Mesodermal cell (in vitro differentiated cells): ENCODE data around the gene AIFM3.

Experiments
- H3K27ac ChIP-seq: 2 replicates; pipeline ENCODE4 v1.7.0; 2013; ENCODE audit warnings: mild to moderate bottlenecking, low read depth, low read length, moderate library complexity; ENCODE audit not compliant: severe bottlenecking
- H3K36me3 ChIP-seq: 2 replicates; pipeline ENCODE4 v1.7.1; 2013; ENCODE audit warnings: mild to moderate bottlenecking, low read length, moderate library complexity; ENCODE audit not compliant: control insufficient read depth, insufficient read depth
- H3K4me1 ChIP-seq: one replicate; pipeline ENCODE4 v1.7.1; 2013; ENCODE audit warnings: mild to moderate bottlenecking, low read length; ENCODE audit not compliant: insufficient read depth, control insufficient read depth, poor library complexity, severe bottlenecking
- H3K4me3 ChIP-seq: 2 replicates; pipeline ENCODE4 v1.7.0; 2013; ENCODE audit warnings: low read length, control low read depth, mild to moderate bottlenecking; ENCODE audit not compliant: insufficient read depth, poor library complexity, severe bottlenecking; ENCODE audit errors: extremely low read depth
- H3K9me3 ChIP-seq: 2 replicates; pipeline ENCODE4 v1.7.1; 2013; ENCODE audit warnings: mild to moderate bottlenecking, low read length, moderate library complexity; ENCODE audit not compliant: control insufficient read depth
- WGBS, 2 experiments: methylation state at CpG; one replicate each; pipeline ENCODE4 v1.1.5; 2013; ENCODE audit warnings: missing lambda C conversion rate in 2 of 2; ENCODE audit not compliant: insufficient coverage in 2 of 2; 5-methylcytosine and 5-hydroxymethylcytosine counted together

The AIFM3 gene

DNA sequence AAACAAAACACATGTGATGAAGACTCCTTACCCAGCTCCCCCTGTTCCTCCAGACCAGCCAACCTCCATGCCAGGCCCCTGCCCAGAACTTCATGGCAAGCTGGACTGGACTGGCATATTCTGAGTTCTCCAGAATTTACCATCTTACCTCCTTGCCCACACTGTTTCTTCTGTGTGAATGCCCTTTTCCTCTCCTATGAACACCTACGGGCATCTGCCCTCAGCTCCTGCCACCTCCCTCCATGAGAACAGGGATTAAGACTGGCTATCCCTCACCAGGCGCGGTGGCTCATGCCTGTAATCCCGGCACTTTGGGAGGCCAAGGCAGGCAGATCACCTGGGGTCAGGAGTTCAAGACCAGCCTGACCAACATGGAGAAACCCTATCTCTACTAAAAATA, 6.4 kb upstream of the AIFM3 start:
- peaks cover 9% of the 10 kb centered on the region for H3K4me1 ChIP-seq
- H3K9me3 ChIP-seq, result no peaks in the 10 kb centered on the region
- WGBS, 2 experiments, result 80% methylated on average over 1 of the region's 4 CpGs; no CpG with 5 or more reads in 1 of the 2 experiments
- H3K27ac ChIP-seq, result no peak overlapping the region
- H3K36me3 ChIP-seq, result no peaks in the 10 kb centered on the region
- no peak overlapping the region for H3K4me3 ChIP-seq

DNA sequence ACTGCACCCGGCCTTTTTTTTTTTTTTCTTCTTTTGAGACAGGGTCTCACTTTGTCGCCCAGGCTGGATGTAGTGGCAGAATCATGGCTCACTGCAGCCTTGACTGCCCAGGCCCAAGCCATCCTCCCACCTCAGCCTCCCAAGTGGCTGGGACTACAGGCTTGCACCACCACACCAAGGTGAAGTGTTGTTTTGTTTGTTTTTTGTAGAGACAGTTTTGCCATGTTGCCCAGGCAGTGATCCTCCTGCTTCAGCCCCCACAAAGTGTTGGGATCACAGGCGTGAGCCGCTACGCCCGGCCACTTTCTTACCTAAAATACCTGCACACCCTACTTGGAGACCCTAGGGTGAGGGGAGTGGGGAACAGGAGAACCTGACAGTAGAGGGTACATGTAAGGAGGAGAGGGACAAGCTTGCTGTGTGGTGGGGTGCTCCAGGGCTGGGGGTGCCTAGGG, 4.5 kb upstream of the AIFM3 start:
- Histone ChIP-seq H3K36me3 (no peaks in the 10 kb centered on the region), H3K27ac (no peak overlapping the region), H3K4me3 (no peak overlapping the region), H3K9me3 (no peaks in the 10 kb centered on the region), H3K4me1 (peaks cover 2% of the 10 kb centered on the region)
- 100% methylated on average over 1 of the region's 6 CpGs; no CpG with 5 or more reads in 1 of the 2 experiments for WGBS, 2 experiments

DNA sequence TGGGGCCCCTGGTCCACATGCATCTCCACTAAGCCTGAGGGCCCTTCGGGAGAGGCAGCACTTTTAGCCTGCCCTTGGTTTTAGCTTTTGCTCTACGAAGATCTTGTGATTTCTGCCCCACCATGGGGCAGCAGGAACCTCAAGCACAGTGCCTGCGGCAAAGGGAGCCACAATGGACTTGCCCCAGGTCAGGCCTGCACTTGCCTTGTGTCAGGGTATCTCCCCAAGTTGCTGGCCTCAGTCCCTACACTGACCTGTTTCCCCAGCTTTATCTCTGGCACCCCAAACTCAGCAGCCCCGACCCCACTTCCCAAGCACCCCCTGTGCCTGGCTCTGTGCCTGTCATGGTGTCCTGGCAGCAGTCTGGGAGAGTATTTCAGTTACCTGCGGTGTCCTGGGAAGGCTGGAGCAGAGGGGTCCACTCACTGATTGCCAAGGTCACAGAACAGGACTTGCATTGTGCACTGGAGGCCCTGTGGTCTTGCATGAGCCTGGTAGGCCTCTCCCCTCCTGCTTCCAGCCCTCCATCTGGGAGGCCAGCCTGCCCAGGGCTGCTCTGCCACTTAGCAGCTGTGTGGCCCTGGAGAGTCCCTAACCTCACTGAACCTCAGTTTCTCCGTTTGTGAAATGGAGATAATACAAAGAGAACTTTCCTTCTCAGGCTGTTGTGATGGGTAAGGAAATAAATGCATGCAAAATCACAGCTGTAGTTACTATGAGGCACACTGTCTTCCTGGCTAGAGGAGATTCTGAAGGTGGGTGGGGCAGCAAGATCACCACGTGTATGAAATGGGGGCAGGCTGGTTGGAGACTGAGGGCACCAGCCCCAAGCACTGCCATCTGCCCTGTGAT, 3.6 kb upstream of the AIFM3 start:
- no peaks in the 10 kb centered on the region for H3K36me3 ChIP-seq
- no peak overlapping the region for H3K27ac ChIP-seq
- peaks cover 2% of the 10 kb centered on the region for H3K4me1 ChIP-seq
- WGBS, 2 experiments, result 76 to 84% methylated on average over 5 to 7 of the region's 7 CpGs
- H3K9me3 ChIP-seq, result no peaks in the 10 kb centered on the region
- H3K4me3 ChIP-seq, result no peak overlapping the region

DNA sequence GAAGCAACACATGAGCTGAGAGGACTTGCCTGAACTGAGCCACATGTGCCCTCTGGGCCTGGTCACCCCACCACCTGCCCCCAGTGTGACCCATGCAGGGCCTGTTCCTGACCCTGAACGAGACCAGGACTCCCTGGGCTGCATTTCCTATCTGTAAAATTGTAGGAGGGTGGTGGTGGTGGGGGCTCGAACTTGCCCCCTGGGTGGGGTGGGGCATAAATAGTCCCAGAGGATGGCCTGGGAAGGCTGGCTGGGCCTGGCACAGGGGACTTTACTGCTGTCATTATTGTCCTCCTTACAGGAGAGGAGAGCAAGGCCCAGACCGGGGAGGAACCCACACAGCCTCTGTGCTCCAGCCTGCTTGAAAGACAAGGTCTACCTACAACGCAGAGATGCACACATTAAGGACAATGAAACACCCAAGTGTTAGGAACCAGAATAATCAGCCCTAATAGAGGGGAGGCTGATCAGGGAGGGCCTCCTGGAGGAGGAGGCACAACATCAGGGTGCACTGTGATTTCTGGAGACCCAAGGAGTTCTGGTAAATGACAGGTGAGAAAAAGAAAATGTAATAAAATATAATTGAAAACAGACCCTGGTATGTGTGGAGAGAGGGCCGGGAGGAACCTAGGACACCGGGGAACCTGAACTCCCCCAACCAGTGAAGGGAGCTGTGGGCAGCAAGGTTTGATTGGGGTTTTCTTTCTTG, 2.8 kb upstream of the AIFM3 start:
- WGBS, 2 experiments, result 55 to 71% methylated on average over 2 to 4 of the region's 6 CpGs
- no peaks in the 10 kb centered on the region for H3K36me3 ChIP-seq
- H3K27ac ChIP-seq, result no peak overlapping the region
- H3K4me1 ChIP-seq, result peaks cover 2% of the 10 kb centered on the region
- H3K4me3 ChIP-seq, result peak overlapping the region; percentile 14
- no peaks in the 10 kb centered on the region for H3K9me3 ChIP-seq

DNA sequence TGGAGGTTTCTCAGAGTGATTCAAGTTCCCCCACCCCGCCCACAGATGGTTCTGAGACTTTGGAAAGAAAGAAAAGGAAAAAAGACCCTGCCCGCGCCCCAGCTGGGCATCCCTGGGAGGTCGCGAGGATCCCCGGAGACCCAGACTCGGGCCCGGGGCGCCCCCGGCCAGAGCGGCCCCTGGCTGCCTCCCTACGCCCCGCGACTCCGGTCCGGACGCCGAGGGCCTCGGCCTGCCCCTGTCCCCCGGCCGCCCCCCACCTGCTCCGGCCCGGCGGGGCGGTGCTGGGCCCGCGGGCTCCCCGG, 2.3 kb upstream of the AIFM3 start:
- WGBS, 2 experiments, result 3 to 5% methylated on average over 13 to 15 of the region's 28 CpGs
- H3K4me3 ChIP-seq, result peak overlapping the region; percentile 14

DNA sequence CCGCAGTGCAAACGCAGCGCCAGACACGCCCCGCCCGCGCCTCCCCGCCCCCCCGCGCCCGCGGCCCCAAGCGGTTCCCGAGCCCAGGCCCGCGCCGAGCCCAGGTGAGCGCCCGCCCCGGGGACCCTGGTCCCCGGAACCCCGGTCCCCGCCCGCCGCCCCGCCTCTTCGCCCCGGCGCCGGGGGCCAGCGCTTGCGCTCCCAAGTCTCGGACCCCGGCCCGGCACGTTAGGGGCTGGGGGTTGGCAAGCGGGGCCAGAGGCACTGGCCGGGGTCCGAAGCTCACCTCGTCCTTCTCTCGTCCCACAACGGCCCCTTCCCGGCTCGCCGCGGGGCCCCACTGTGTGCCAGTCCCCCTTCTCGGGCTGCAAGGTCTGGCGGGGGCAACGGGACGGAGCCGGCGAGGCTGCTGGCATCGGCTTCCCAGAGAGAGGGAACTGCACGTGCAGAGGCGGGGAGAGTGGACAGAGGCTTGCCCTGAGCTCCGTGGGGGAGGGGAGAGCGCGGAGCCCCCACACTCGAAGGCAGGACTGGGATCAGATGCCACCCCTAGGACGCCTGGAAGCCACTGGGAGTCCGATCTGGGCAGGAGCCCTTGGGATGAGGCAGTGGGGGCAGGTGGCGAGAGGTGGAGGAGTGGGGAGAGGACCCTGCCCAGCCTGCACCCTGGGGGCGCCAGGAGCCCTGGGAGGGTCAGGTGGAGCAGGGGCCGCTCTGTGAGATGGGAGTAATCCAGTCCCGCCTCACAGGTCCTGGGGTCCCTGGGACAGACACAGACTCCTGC, 1.8 kb upstream of the AIFM3 start:
- WGBS, 2 experiments, result 11 to 14% methylated on average over 49 to 56 of the region's 65 CpGs
- Histone ChIP-seq H3K9me3 (no peaks in the 10 kb centered on the region), H3K27ac (no peak overlapping the region), H3K36me3 (no peaks in the 10 kb centered on the region), H3K4me1 (peaks cover 2% of the 10 kb centered on the region), H3K4me3 (peak overlapping the region; percentile 18)

More for the DNA sequence above, 2.3 kb upstream of the AIFM3 start:
- H3K4me1 ChIP-seq, result peaks cover 2% of the 10 kb centered on the region
- H3K27ac ChIP-seq, result no peak overlapping the region
- H3K36me3 ChIP-seq, result no peaks in the 10 kb centered on the region
- H3K9me3 ChIP-seq, result no peaks in the 10 kb centered on the region

DNA sequence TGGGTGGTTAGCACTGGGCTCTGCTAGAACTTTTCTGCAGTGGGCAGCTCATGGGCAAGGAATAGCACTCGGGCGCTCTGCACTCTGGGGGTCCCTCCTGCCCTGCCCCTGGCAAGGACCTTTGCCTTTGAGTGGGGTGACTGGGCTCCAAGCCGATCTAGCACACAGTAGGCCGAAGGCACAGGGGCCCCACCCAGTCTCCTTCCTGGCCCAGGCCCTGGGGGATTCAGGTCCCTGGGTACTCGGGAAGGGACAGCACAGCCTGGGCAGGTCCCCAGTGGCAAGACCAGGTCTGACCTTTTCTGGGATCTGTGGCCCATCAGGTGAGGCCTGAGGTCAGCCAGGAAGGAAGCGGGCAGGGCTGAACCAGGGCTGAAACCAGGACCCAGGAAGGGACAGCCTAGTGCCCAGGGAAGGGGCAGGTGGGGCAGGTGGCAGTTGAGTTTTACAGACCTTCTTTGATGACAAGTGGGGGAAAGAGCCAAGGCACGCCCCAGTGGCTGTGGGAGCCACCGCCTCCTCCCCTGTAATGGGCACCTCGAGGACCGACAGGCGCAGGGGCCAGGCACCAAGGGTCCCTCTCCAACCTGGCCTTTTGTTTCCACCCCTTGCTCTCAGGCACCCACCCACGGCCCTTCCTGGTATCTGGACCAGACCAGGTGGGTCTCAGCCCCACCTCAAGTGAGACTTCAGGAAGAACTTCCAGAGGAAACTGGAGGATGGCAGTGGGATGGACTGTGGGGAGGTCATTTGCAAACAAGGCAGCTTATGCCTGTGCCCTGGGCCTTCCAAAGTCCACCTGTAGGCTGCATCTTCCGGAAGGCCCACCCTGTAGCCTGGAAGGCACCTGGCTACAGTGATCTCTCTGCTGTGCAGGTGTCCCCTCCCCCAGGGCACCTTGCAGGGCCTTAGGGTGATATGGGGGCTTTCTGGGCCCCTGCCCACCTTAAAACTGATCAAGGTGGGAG, 883 bp upstream of the AIFM3 start:
- Histone ChIP-seq H3K9me3 (no peaks in the 10 kb centered on the region), H3K27ac (no peak overlapping the region), H3K4me3 (no peak overlapping the region), H3K36me3 (no peaks in the 10 kb centered on the region), H3K4me1 (peaks cover 2% of the 10 kb centered on the region)
- 83 to 89% methylated on average over 12 to 13 of the region's 13 CpGs for WGBS, 2 experiments

DNA sequence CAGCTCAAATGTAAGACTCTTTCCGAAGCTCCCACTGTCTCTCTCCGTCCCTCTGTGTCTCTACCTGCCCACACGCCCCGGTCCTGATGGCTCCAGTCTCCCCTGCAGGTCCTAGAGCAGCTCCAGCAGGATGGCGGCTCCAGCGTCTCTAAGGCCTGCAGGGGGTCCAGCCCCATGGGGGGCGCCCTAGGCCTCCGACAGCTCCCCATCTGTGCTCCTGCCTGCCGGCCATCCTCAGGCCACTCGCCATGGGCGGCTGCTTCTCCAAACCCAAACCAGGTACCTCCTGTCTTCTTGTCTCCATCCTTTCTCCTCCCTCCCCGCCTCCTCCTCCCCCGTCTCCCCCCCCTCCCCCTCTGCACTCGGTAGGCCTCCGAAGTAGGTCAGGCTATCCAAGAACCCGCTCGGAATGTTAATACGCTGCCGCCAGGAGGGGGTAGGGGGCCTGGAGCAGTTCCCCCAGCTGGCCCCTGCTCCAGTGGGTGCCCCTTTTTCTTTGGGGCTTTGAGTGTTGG, 699 bp downstream of the AIFM3 start:
- Histone ChIP-seq H3K4me3 (no peak overlapping the region), H3K9me3 (no peaks in the 10 kb centered on the region), H3K36me3 (no peaks in the 10 kb centered on the region), H3K27ac (no peak overlapping the region), H3K4me1 (peaks cover 5% of the 10 kb centered on the region)
- WGBS, 2 experiments, result 12 to 27% methylated on average over 7 to 8 of the region's 19 CpGs

DNA sequence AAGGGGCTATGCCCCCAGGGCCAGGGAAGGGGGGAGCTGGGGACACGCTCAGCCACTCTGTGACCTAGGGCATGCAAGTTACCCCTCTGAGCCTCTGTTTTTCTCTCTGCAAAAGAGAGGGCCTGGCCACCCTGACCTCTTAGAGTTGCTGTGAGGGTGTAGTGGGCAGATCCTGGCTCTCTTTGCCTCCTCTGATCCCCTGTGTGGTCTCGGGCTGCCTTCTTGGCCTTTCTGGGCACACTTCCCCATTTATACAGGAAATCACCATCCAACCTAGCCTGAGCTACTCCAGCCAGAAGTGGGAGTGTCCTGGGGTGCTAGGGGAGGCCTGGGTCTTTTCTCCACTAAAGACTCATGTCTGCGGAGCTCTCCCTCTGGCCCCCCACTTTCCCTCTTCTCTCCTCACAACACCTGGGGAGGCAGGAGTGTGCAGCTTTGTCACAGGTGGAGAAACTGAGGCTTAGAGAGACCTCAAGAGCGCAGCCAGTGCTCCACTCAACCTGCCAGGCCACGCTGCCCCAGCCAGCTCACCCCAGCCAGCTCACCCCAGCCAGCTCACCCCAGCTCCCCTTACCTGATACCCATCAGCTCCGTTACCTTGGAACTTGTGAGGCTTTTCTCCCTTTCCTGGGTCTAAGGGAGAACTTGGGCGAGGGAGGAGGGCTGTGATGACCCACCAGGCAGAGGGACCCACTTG, 1.4 kb downstream of the AIFM3 start:
- Histone ChIP-seq H3K27ac (no peak overlapping the region), H3K4me1 (peaks cover 8% of the 10 kb centered on the region), H3K4me3 (no peak overlapping the region), H3K36me3 (no peaks in the 10 kb centered on the region), H3K9me3 (no peaks in the 10 kb centered on the region)
- WGBS, 2 experiments, result 86 to 90% methylated on average over 6 of the region's 7 CpGs
